Mucosa of descending colon (tissue), 3 donors: ENCODE data around the gene GALNT5. TPM values are rescaled to one million over a fixed set of nuclear protein-coding genes. Genes with fewer than 3 reads are reported as not detected.

Experiments
- ATAC-seq: fragments of 200-7000 bp; cut with Tn5 transposase; one replicate; pipeline ENCODE4 v1.9.1; 2020; ENCODE audit warnings: mild to moderate bottlenecking, moderate library complexity
- DNase-seq, 3 donors: peaks; one replicate each; pipeline ENCODE4 v3.0.0-alpha.2; 2020
- H3K36me3 ChIP-seq: fragments of 200-600 bp; one replicate; pipeline ENCODE4 v1.8.0; 2021; ENCODE audit warnings: low read depth, mild to moderate bottlenecking
- H3K4me1 ChIP-seq: fragments of 200-600 bp; one replicate; pipeline ENCODE4 v1.8.0; 2021; ENCODE audit warnings: low read depth, mild to moderate bottlenecking
- H3K4me3 ChIP-seq: fragments of 200-600 bp; one replicate; pipeline ENCODE4 v1.8.0; 2021; ENCODE audit warnings: mild to moderate bottlenecking
- H3K9me3 ChIP-seq: fragments of 200-600 bp; one replicate; pipeline ENCODE4 v1.8.0; 2021; ENCODE audit warnings: mild to moderate bottlenecking
- CTCF ChIP-seq: fragments of 200-600 bp; IDR thresholded peaks from one replicate; pipeline ENCODE4 v1.8.0; 2022; ENCODE audit warnings: antibody characterized with exemption, mild to moderate bottlenecking
- intact Hi-C, 2 donors: fragments of 100-400 bp; cut with DNase I in 1 of 2; cut with micrococcal nuclease in 1 of 2; formaldehyde crosslinking; loops; one replicate each; pipeline versions ENCODE4 v1.11.0 to v1.11.1; 2022; cut with DNase I, micrococcal nuclease
- total RNA-seq, 3 donors: library from RNA; stranded (reverse); fragmentation: NEBNext Ultra II Directional in 2 of 3; extraction: Animal tissue kit (Norgen Biotek cat#: 25700) in 2 of 3; gene quantifications; one replicate each; pipeline versions ENCODE4 v1.2.1 to v1.2.4, GENCODE V29; 2021 to 2023
- donor health status: DM: no; HTN: no; CAD: no; lungs with moderate emphysema.
- donor health status: DM: no; HTN: no; CAD: no.
- donor health status: DM: no; HTN: yes; CAD: no.

The GALNT5 gene
- total RNA-seq, 3 donors from 2014 or later = 16.5 to 46.1 (median 45.5) TPM

- Histone ChIP-seq H3K4me3 (no peak overlapping the region), H3K9me3 (no peaks in the 10 kb centered on the region), H3K36me3 (no peaks in the 10 kb centered on the region), H3K4me1 (peaks cover 3% of the 10 kb centered on the region)
- intact Hi-C loops = no loop called here
- ATAC-seq = no peak
- TF ChIP-seq CTCF = no peak
- no peak for DNase-seq
Measured at GRCh38 chr2:157281316-157281715, 23.8 kb downstream of the GALNT5 start.

- Histone ChIP-seq H3K4me3 (no peak overlapping the region), H3K4me1 (peaks cover 3% of the 10 kb centered on the region), H3K9me3 (no peaks in the 10 kb centered on the region), H3K36me3 (no peaks in the 10 kb centered on the region)
- ATAC-seq (peak; percentile 71), DNase-seq (peak in 1 of 3 donors; percentile 77)
- intact Hi-C loops = no loop called here
- TF ChIP-seq CTCF = no peak
Measured at GRCh38 chr2:157283468-157283867, 26.0 kb downstream of the GALNT5 start.

GRCh38 chr2:157287160-157287559, 29.7 kb downstream of the GALNT5 start:
- Histone ChIP-seq H3K4me1 (peaks cover 3% of the 10 kb centered on the region), H3K9me3 (no peaks in the 10 kb centered on the region), H3K4me3 (no peak overlapping the region), H3K36me3 (no peaks in the 10 kb centered on the region)
- TF ChIP-seq CTCF = no peak
- ATAC-seq (no peak), DNase-seq (no peak)
- intact Hi-C loops = no loop called here

GRCh38 chr2:157290525-157290924, 33.0 kb downstream of the GALNT5 start:
- no peak for ATAC-seq
- Histone ChIP-seq H3K36me3 (no peaks in the 10 kb centered on the region), H3K9me3 (no peaks in the 10 kb centered on the region), H3K4me1 (no peaks in the 10 kb centered on the region), H3K4me3 (no peak overlapping the region)
- intact Hi-C loops = no loop called here
- no peak for TF ChIP-seq CTCF
- DNase-seq = no peak

GRCh38 chr2:157291018-157291417, 33.5 kb downstream of the GALNT5 start:
- peak; percentile 88 for ATAC-seq
- no peak for DNase-seq
- Histone ChIP-seq H3K36me3 (no peaks in the 10 kb centered on the region), H3K9me3 (no peaks in the 10 kb centered on the region), H3K4me1 (no peaks in the 10 kb centered on the region), H3K4me3 (no peak overlapping the region)
- intact Hi-C loops = no loop called here
- TF ChIP-seq CTCF = no peak

- DNase-seq = no peak
- no peak for TF ChIP-seq CTCF
- Histone ChIP-seq H3K4me3 (no peak overlapping the region), H3K9me3 (no peaks in the 10 kb centered on the region), H3K4me1 (no peaks in the 10 kb centered on the region), H3K36me3 (no peaks in the 10 kb centered on the region)
- peak; percentile 42 for ATAC-seq
- intact Hi-C loops = no loop called here
Measured at GRCh38 chr2:157292853-157293252, 35.3 kb downstream of the GALNT5 start.
